Stimulated activated CD8-positive, alpha-beta memory T cell treated with anti-CD3 and anti-CD28 coated beads, Interleukin-7, amount 100 ng/mL, for 48 hours (primary cell): Measurements from ENCODE around the gene MKLN1.
"Not testable (repeated sequence)": the region's sequence is repeated elsewhere in the genome, so short reads cannot be mapped to it uniquely, and the experiment has no call there.

Source experiments
- DNase-seq, 2 donors: peaks; one replicate each; pipeline ENCODE4 v3.0.0-alpha.2; 2020; ENCODE audit warnings: low read depth in 1 of 2; ENCODE audit errors: extremely low read depth in 1 of 2

MKLN1 gene

DNA sequence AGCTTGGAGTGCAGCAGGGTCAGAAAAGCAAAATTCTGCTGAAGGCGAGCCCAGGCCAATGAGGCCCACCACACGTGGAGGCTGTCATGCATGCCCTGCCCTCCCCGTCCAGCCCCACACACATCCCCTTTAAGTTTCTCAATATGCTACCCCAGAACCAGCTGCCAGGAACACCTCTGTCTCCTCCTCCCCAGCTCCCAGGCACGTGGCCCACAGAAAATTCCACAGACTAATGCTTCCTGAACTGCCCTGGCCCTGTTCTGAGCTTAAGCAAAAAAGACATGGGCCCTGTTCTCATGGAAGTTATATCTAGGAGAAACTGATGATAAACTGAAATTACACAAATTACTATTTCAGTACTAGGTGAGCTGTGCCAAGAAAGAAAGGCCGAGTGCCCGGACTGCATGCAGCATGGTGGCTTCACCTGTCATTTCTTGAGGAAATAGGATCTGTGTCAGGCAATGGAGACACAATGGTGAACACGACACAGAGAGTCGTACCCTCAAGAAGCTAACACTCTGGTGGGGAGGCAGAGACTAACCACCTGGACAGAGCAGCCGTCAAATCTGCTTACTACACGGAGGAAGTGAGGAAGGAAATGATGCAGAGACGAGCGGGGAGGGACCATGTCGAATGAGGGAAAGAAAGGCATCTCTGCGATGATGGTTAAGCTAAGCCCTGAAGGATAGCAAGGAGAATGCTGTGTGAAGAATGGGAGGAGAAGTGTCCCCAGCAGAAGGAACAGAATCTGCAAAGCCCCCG, 184.3 kb downstream of the MKLN1 start:
- no peak for DNase-seq

DNA sequence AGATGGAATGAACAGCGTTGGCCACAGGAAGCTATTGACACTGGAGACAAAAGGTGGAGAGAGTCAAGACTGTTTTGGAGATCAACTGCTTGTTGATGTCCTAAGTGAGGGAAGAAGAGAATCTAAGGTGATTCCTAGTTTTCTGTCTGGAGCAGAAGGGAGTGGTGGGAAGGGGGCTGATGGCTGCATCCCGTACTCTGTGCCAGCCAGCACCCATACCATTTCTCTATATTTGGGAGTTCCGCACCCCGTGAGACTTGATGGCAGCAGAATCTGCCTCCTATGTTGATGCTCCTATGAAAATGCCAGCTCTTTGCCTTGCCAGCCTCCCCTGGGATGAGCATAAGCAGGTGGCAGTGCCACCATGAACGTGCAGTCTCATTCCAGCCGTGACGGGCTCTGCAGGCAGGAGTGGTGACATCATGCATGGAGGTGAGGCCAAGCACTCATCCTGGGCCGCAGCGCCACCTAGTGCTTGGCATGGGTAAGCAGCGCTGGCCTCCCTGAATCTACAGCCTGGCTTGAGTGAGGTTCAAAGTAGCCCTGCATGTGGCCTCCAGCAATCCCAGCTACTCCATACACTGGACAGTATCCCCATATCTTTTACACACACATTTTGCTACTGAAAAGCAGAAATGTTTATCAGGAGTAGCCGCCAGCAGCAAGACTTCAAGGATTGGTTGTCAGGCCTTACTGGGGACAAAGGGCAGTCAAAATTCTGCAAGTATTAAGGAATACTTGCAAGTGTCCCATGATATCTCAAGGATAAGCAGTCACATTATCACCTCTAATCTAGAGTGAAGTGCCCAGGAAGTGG, 185.8 kb downstream of the MKLN1 start:
- peak; percentile 53 to 66 for DNase-seq

DNA sequence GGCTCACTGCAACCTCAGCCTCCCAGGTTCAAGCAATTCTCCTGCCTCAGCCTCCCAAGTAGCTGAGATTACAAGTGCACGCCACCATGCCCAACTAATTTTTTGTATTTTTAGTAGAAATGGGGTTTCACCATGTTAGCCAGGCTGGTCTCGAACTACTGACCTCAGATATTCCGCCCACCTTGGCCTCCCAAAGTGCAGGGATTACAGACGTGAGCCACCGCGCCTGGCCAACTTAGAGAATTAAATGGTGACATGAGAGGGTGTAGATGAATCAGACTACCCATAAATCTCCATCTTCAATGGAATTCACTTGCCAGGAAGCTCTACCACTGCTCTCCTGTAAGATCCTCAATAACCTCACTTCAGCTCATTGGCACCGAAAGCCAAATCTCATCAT, 187.8 kb downstream of the MKLN1 start:
- not testable (repeated sequence) for DNase-seq

- DNase-seq = no peak
Measured at GRCh38 chr7:131517218-131517923, 189.7 kb downstream of the MKLN1 start.

DNA sequence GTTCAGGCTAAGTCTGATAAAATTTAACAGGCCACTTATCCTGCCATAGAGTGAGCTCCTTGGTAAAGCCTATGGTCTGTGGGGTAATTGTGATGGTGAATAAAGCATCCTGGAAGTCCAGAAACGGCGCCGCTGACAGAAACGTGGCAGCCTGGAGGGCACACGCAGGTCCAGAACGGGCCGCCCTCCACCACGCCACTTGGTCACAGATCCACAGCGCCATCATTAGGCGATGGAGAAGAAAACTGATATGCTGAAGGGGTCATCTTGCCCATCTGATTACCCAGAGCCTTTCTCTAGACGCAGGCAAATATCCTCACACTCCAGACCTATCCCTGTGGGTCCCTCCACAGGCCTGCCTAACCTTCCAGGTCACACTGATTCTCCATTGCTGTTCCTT, 190.9 kb downstream of the MKLN1 start:
- no peak for DNase-seq

- DNase-seq = no peak
Measured at GRCh38 chr7:131521651-131522163, 194.0 kb downstream of the MKLN1 start.

- DNase-seq = no peak
Measured at GRCh38 chr7:131522325-131522930, 194.8 kb downstream of the MKLN1 start.

- DNase-seq = no peak
Measured at GRCh38 chr7:131524115-131524514, 196.4 kb downstream of the MKLN1 start.

- DNase-seq = no peak
Measured at GRCh38 chr7:131524703-131525102, 197.0 kb downstream of the MKLN1 start.

DNA sequence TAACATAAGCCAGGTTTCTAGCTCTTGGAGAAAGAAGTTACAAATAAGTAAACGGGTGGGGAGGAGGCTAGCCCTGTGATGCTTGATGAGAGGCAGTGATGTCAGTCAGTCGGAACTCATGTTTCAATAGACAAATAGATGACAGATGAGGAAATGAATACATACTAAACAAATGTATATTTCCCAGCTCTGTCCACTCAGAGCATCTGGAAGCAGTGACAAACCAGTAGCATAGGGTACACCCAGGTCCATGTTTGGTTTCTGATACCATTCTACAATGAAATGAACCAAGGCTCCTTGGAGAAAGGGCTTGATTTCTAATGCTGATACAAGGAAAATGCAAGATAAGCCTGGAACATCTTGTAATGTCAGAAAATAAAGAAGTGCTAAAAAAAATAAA, 198.1 kb downstream of the MKLN1 start:
- DNase-seq = no peak

DNA sequence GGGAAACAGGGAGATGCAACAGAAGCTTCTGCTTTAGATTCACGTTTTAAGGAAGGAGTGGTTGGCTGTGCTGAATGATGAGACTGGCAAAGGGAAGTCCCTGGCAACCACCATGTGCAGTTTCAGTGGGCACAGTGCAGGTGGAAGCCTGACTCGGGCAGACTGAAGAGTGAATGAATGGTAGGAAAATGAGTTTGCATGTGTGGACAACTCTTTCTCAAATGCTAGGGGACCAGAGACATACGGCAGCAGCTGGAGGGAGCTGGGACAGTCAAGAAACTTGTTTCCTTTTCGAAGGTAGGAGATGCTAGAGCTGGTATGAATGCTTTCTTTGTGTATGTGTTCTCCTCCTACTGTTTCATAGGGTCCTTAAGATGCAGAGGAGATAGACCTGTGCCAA, 199.8 kb downstream of the MKLN1 start:
- DNase-seq = no peak

DNA sequence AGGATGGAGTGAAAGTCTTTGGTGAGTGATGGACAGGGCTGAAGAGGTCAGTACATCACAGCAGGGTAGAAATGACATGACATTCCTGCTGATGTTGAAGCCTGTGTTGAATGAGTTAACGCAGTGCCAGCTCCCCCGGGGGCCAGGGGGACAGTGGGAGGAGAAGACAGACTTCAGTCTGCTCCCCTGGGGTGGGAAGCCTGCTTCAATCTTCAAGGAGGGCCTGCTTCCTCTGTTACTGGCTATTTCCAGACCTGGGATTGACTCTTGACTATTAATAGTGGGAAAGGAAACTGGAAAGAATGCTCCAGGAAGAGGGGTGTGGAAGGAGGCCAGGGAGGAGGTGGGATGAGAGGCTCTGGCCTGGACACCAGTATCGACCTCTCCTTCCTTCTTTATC, 201.5 kb downstream of the MKLN1 start:
- DNase-seq = no peak

GRCh38 chr7:131529617-131530016, 201.9 kb downstream of the MKLN1 start:
- no peak for DNase-seq

DNA sequence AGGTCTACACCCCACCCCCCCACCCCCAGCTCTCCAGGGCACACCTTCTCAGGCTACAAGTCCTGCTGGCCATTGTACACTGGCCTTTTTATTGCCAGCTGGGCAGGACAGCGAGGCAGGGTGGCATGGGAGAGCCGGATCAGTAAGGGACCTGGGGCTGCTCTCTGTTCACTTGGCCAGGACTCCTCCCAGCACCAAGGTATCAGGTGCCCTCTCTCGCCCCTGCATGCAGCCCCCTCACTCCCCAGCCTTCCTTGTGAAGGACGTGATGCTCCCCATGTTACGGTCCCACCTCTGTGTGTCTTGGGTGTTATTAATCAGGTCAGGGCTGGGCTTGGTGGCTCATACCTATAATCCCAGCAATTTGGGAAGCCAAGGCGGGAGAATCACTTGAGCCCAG, 202.5 kb downstream of the MKLN1 start:
- DNase-seq = no peak

DNA sequence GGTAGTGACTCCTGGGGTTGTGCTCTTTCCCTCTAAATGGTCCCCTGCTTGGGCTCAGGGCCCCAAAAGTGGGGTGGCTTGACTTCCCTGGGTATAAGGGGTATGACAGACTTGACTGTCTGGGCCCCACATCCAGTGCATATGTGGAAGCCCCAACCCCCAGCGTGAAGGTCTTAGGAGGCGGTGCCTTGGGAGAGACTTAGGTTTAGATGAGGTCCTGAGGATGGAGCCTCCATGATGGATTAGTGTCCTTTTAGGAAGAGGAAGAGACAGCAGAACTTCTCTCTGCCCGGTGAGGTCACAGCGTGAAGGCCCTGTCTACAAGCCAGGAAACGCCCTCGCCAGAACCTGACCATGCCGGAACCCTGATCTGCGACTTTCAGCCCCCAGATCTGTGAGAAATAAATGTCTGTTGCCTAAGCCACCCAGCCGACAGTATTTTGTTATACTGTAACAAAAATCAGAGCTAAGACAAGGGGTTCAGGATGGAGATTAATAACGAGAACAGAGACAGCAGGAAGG, 205.0 kb downstream of the MKLN1 start:
- no peak for DNase-seq

DNA sequence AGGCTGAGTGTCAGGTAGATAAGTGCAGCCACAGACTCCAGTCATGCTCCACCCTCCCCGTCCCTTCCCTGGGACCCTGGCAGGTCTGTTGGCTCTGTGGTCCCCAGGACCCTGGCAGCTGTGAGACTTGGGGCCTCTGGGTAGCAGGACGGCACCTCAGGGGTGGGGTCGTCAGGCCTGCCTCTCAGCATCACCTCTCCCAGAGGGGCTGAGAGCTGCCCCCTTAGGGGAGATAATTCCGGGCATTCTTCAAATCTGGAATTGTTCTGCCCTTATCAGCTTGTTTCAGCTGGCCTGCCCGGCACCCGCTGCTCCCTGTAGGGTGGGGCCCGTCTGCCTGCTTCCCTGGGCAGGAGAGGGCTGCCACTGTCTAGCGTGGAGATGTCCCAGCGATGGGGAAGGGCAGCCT, 205.5 kb downstream of the MKLN1 start:
- DNase-seq = no peak

- DNase-seq = no peak
Measured at GRCh38 chr7:131533566-131534561, 206.2 kb downstream of the MKLN1 start.

DNA sequence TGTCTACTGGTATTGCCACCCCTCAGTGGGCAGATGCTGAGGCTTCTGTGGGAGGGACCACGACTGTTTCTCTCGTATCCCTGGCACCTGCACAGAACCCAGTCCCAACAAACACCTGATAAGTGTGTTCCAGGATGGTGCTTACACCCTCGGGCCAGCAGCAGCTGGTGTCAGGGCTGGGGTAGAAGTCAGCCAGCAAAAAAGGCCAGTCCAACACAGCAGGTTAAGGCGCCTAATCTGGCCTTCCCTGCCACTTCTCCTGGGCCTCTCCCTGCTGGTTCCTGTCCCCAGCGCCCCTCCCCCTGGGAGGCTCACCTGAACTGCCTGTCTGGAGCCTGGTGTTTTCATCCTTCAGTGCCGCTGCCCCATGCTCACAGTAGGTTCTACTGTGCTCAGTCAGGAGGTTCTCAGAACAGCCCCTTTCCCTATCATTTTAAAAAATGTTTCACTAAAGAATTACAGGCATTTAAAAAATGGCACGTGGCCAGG, 208.7 kb downstream of the MKLN1 start:
- no peak for DNase-seq

GRCh38 chr7:131537571-131537978, 209.9 kb downstream of the MKLN1 start:
- no peak for DNase-seq
